NCI-H128 (cell line): ENCODE data around the gene C14orf180.
"Not testable (repeated sequence)": the region's sequence is repeated elsewhere in the genome, so short reads cannot be mapped to it uniquely, and the experiment has no call there.

Source experiments
- DNase-seq: peaks from one replicate; lab custom pipeline; 2025; ENCODE audit not compliant: unreplicated experiment; lab: John Stamatoyannopoulos, UW

The C14orf180 gene

GRCh38 chr14:104604458-104605449 lies 25.2 kb downstream of the C14orf180 start, which contains the start of gene TMEM179:
TMEM179 (minus strand) TSS chr14:104604772; CDS start chr14:104604741, 31 bp downstream.
- DNase-seq = peak; percentile 22

- DNase-seq = no peak
These were observed 30.1 kb downstream of the C14orf180 start for GRCh38 chr14:104609666-104610065.

- no peak for DNase-seq
These were observed 31.3 kb downstream of the C14orf180 start for GRCh38 chr14:104610749-104611310.

GRCh38 chr14:104611881-104612280 lies 32.3 kb downstream of the C14orf180 start:
- DNase-seq = no peak

- no peak for DNase-seq
These were observed 34.7 kb downstream of the C14orf180 start for GRCh38 chr14:104614126-104614812.

GRCh38 chr14:104624939-104625338 lies 45.4 kb downstream of the C14orf180 start:
- DNase-seq = no peak

GRCh38 chr14:104632781-104633180 lies 53.2 kb downstream of the C14orf180 start:
- DNase-seq = no peak

- no peak for DNase-seq
These were observed 53.9 kb downstream of the C14orf180 start for GRCh38 chr14:104633276-104634137.

- no peak for DNase-seq
These were observed 54.7 kb downstream of the C14orf180 start for GRCh38 chr14:104634138-104634760.

- DNase-seq = no peak
These were observed 55.5 kb downstream of the C14orf180 start for GRCh38 chr14:104634886-104635570.

GRCh38 chr14:104635717-104636116 lies 56.2 kb downstream of the C14orf180 start:
- no peak for DNase-seq

GRCh38 chr14:104636131-104636530 lies 56.6 kb downstream of the C14orf180 start:
- no peak for DNase-seq

- not testable (repeated sequence) for DNase-seq
These were observed 57.4 kb downstream of the C14orf180 start for GRCh38 chr14:104636846-104637545.

- no peak for DNase-seq
These were observed 58.0 kb downstream of the C14orf180 start for GRCh38 chr14:104637546-104638003.

- no peak for DNase-seq
These were observed 58.6 kb downstream of the C14orf180 start for GRCh38 chr14:104638190-104638589.

- no peak for DNase-seq
These were observed 59.4 kb downstream of the C14orf180 start for GRCh38 chr14:104638927-104639450.

GRCh38 chr14:104639471-104639870 lies 59.9 kb downstream of the C14orf180 start:
- no peak for DNase-seq
